HEK293 (cell line): ENCODE results near the gene ARL14.
A peak's percentile ranks its signal among the peaks of the same experiment; 100 is the strongest.

Experiments used
- CTCF ChIA-PET: fragments of 350-600 bp; formaldehyde crosslinking; extraction: SDS; loops from one replicate; lab custom pipeline; 2021; ENCODE audit warnings: antibody characterized with exemption; lab: Yijun Ruan, JAX
- POLR2A ChIA-PET: fragments of 300-600 bp; formaldehyde crosslinking; extraction: SDS; loops from one replicate; lab custom pipeline; 2020; ENCODE audit warnings: antibody characterized with exemption, inconsistent platforms; lab: Yijun Ruan, JAX
- H3K27ac ChIP-seq: fragments of 200-500 bp; sonication (Bioruptor generic); 2 replicates; pipeline ENCODE4 v1.5.1; 2014; ENCODE audit warnings: low read depth, low read length, control low read depth, inconsistent platforms; ENCODE audit errors: extremely low read depth
- H3K36me3 ChIP-seq, 2 experiments: fragments of 200-500 bp in 1 of 2; sonication (Bioruptor generic) in 1 of 2; 1 replicate in 1 of 2; 2 replicates in 1 of 2; pipeline ENCODE4 v1.5.1; 2014 to 2017; ENCODE audit warnings: inconsistent platforms in 2 of 2, low read length in 2 of 2; ENCODE audit not compliant: control insufficient read depth in 2 of 2, insufficient read depth in 1 of 2
- H3K4me1 ChIP-seq: fragments of 200-500 bp; sonication (Bioruptor generic); 2 replicates; pipeline ENCODE4 v1.5.1; 2014; ENCODE audit warnings: mild to moderate bottlenecking, low read length, inconsistent platforms; ENCODE audit not compliant: control insufficient read depth, insufficient read depth
- H3K4me3 ChIP-seq: 2 replicates; pipeline ENCODE4 v1.5.1; 2011; ENCODE audit warnings: low read depth, mild to moderate bottlenecking, control low read depth, low read length, moderate library complexity
- H3K9me3 ChIP-seq: fragments of 200-500 bp; sonication (Bioruptor generic); 2 replicates; pipeline ENCODE4 v1.5.1; 2014; ENCODE audit warnings: low read depth, low read length, inconsistent platforms; ENCODE audit not compliant: control insufficient read depth, insufficient read depth
- BCL6B ChIP-seq: fragments of 450-650 bp; formaldehyde crosslinking; IDR thresholded peaks from 2 replicates; pipeline ENCODE4 v1.5.1; 2017; ENCODE audit warnings: missing biosample characterization, missing genetic modification characterization
- GLI2 ChIP-seq: fragments of 450-650 bp; formaldehyde crosslinking; IDR thresholded peaks from 2 replicates; pipeline ENCODE4; 2017; ENCODE audit warnings: missing biosample characterization, missing genetic modification characterization, low read depth, borderline replicate concordance
- IKZF3 ChIP-seq: fragments of 450-650 bp; IDR thresholded peaks from 2 replicates; pipeline ENCODE4 v1.5.0; 2018; ENCODE audit warnings: missing biosample characterization, mild to moderate bottlenecking, missing genetic modification characterization, moderate library complexity
- KLF16 ChIP-seq: fragments of 450-650 bp; formaldehyde crosslinking; IDR thresholded peaks from 2 replicates; pipeline ENCODE4 v1.5.1; 2017; ENCODE audit warnings: missing biosample characterization, missing genetic modification characterization
- KLF7 ChIP-seq: fragments of 450-650 bp; formaldehyde crosslinking; IDR thresholded peaks from 2 replicates; pipeline ENCODE4 v1.5.1; 2016; ENCODE audit warnings: missing biosample characterization, missing genetic modification characterization, borderline replicate concordance
- MZF1 ChIP-seq: fragments of 450-650 bp; formaldehyde crosslinking; IDR thresholded peaks from 2 replicates; pipeline ENCODE4 v1.5.1; 2017; ENCODE audit warnings: missing biosample characterization, missing genetic modification characterization, borderline replicate concordance
- SALL2 ChIP-seq: fragments of 450-650 bp; formaldehyde crosslinking; IDR thresholded peaks from 2 replicates; pipeline ENCODE4 v1.5.0; 2017; ENCODE audit warnings: missing biosample characterization, mild to moderate bottlenecking, missing genetic modification characterization, borderline replicate concordance
- SCRT1 ChIP-seq: fragments of 450-650 bp; formaldehyde crosslinking; IDR thresholded peaks from 2 replicates; pipeline ENCODE4 v1.5.1; 2016; ENCODE audit warnings: missing biosample characterization, missing genetic modification characterization, borderline replicate concordance
- SP2 ChIP-seq: fragments of 450-650 bp; formaldehyde crosslinking; IDR thresholded peaks from 2 replicates; pipeline ENCODE4 v1.5.1; 2016; ENCODE audit warnings: missing biosample characterization, missing genetic modification characterization
- ZBTB17 ChIP-seq: fragments of 450-650 bp; formaldehyde crosslinking; IDR thresholded peaks from 2 replicates; pipeline ENCODE4 v1.5.1; 2016; ENCODE audit warnings: missing biosample characterization, missing genetic modification characterization
- ZBTB6 ChIP-seq: fragments of 450-650 bp; formaldehyde crosslinking; IDR thresholded peaks from 2 replicates; pipeline ENCODE4 v1.5.1; 2017; ENCODE audit warnings: missing biosample characterization, missing genetic modification characterization
- ZFHX2 ChIP-seq: fragments of 450-650 bp; formaldehyde crosslinking; conservative IDR thresholded peaks from 2 replicates; pipeline ENCODE4 v1.5.1; 2016; ENCODE audit warnings: missing biosample characterization, missing genetic modification characterization
- ZFP69B ChIP-seq: fragments of 450-650 bp; formaldehyde crosslinking; IDR thresholded peaks from 2 replicates; pipeline ENCODE4 v1.5.1; 2016; ENCODE audit warnings: missing biosample characterization, missing genetic modification characterization
- ZNF133 ChIP-seq: fragments of 450-650 bp; formaldehyde crosslinking; IDR thresholded peaks from 2 replicates; pipeline ENCODE4 v1.5.1; 2016; ENCODE audit warnings: missing biosample characterization, missing genetic modification characterization
- ZNF155 ChIP-seq: fragments of 450-650 bp; formaldehyde crosslinking; IDR thresholded peaks from 2 replicates; pipeline ENCODE4 v1.5.1; 2016; ENCODE audit warnings: missing biosample characterization, missing genetic modification characterization
- ZNF18 ChIP-seq: fragments of 450-650 bp; formaldehyde crosslinking; IDR thresholded peaks from 2 replicates; pipeline ENCODE4 v1.5.1; 2016; ENCODE audit warnings: missing biosample characterization, missing genetic modification characterization
- ZNF398 ChIP-seq: fragments of 450-650 bp; formaldehyde crosslinking; IDR thresholded peaks from 2 replicates; pipeline ENCODE4 v1.5.1; 2017; ENCODE audit warnings: missing biosample characterization, missing genetic modification characterization
- ZNF518A ChIP-seq: fragments of 450-650 bp; formaldehyde crosslinking; conservative IDR thresholded peaks from 2 replicates; pipeline ENCODE4 v1.5.1; 2016; ENCODE audit warnings: low read depth, missing biosample characterization, missing genetic modification characterization
- ZNF549 ChIP-seq: fragments of 450-650 bp; IDR thresholded peaks from 2 replicates; pipeline ENCODE4 v1.5.1; 2018; ENCODE audit warnings: missing biosample characterization, missing genetic modification characterization, mild to moderate bottlenecking, inconsistent platforms, moderate library complexity
- ZNF639 ChIP-seq: fragments of 450-650 bp; formaldehyde crosslinking; IDR thresholded peaks from 2 replicates; pipeline ENCODE4 v1.5.1; 2016; ENCODE audit warnings: missing biosample characterization, missing genetic modification characterization
- ZNF76 ChIP-seq: fragments of 450-650 bp; formaldehyde crosslinking; IDR thresholded peaks from 2 replicates; pipeline ENCODE4; 2016; ENCODE audit warnings: low read depth, missing biosample characterization, missing genetic modification characterization, borderline replicate concordance
- ZNF776 ChIP-seq: fragments of 450-650 bp; formaldehyde crosslinking; IDR thresholded peaks from 2 replicates; pipeline ENCODE4 v1.5.0; 2017; ENCODE audit warnings: missing biosample characterization, missing genetic modification characterization, borderline replicate concordance
- ZNF785 ChIP-seq: fragments of 450-650 bp; formaldehyde crosslinking; IDR thresholded peaks from 2 replicates; pipeline ENCODE4 v1.5.1; 2016; ENCODE audit warnings: missing biosample characterization, missing genetic modification characterization
- ZXDB ChIP-seq: fragments of 450-650 bp; formaldehyde crosslinking; IDR thresholded peaks from 2 replicates; pipeline ENCODE4 v1.5.1; 2016; ENCODE audit warnings: missing biosample characterization, missing genetic modification characterization

The ARL14 gene

GRCh38 chr3:160661660-160662059, 15.3 kb upstream of the ARL14 start:
- no peak overlapping the region for H3K4me3 ChIP-seq
- TF ChIP-seq IKZF3 (tag by site-specific recombination): 0 out of 2 replicates have a peak, but pooled peaks have one; percentile 17
- TF ChIP-seq ZNF785: no peak
- no peak for TF ChIP-seq ZNF133 (tag by site-specific recombination)
- TF ChIP-seq ZNF776 (tag by site-specific recombination): no peak
- TF ChIP-seq SP2 (tag by site-specific recombination): no peak
- TF ChIP-seq ZXDB (tag by site-specific recombination): no peak
- no peak for TF ChIP-seq ZNF155 (tag by site-specific recombination)
- TF ChIP-seq ZBTB17: peak; percentile 37; the same call in 1 of the 2 replicates
- TF ChIP-seq ZFHX2 (tag by site-specific recombination): no peak
- no peak for TF ChIP-seq KLF7 (tag by site-specific recombination)
- TF ChIP-seq ZFP69B: no peak
- no peak for TF ChIP-seq ZNF398 (tag by site-specific recombination)
- peak; percentile 91 for TF ChIP-seq ZNF18
- no peak for TF ChIP-seq ZBTB6 (tag by site-specific recombination)
- TF ChIP-seq ZNF639 (tag by site-specific recombination): no peak
- TF ChIP-seq SALL2: no peak
- no peak for TF ChIP-seq SCRT1 (tag by site-specific recombination)
- TF ChIP-seq KLF16 (tag by site-specific recombination): no peak
- TF ChIP-seq, all 188 proteins: peak for 3
- Histone ChIP-seq H3K27ac (no peak overlapping the region), H3K4me1 (peaks cover 14% of the 10 kb centered on the region), H3K9me3 (no peaks in the 10 kb centered on the region), H3K36me3 (no peaks in the 10 kb centered on the region)
- POLR2A ChIA-PET: no interaction called here
- CTCF ChIA-PET: no interaction called here

- ChIA-PET CTCF (no interaction called here), POLR2A (interaction anchor here (1.6 kb wide), 1 partner anchor 13 kb away, joined by 3 read pairs; no protein-coding TSS in a partner anchor)
- Histone ChIP-seq H3K4me3 (no peak overlapping the region), H3K9me3 (no peaks in the 10 kb centered on the region), H3K27ac (no peak overlapping the region), H3K4me1 (peaks cover 16% of the 10 kb centered on the region), H3K36me3 (no peaks in the 10 kb centered on the region)
- no peak for TF ChIP-seq MZF1
- TF ChIP-seq ZNF549: no peak
- no peak for TF ChIP-seq ZNF518A (tag by site-specific recombination)
- TF ChIP-seq BCL6B (tag by site-specific recombination): no peak
- no peak for TF ChIP-seq GLI2 (tag by site-specific recombination)
- TF ChIP-seq ZNF76: no peak
These were observed 11.7 kb upstream of the ARL14 start for GRCh38 chr3:160665231-160665630.
